Measurements from ENCODE around the gene WNK1. TPM values are rescaled to one million over a fixed set of nuclear protein-coding genes. Genes with fewer than 3 reads are reported as not detected.

WNK1 gene
- total RNA-seq, 1 donor from 2014 or later, result 157 TPM

GRCh38 chr12:751192-751998, 984 bp upstream of the WNK1 start:
- H3K36me3 ChIP-seq (ENCODE audit: insufficient read depth, low read length), result no peaks in the 10 kb centered on the region
- H3K9me3 ChIP-seq (ENCODE audit: insufficient read depth, low read depth, low read length), result no peaks in the 10 kb centered on the region
- peak overlapping the region; percentile 60 for H3K27ac ChIP-seq (ENCODE audit: low read depth, low read length)
- peaks cover 23% of the 10 kb centered on the region for H3K4me1 ChIP-seq (ENCODE audit: insufficient read depth, low read length)
- Mint-ChIP-seq H3K27me3 (ENCODE audit: low read depth, unreplicated experiment) (no peaks in the 10 kb centered on the region), H3K9me3 (ENCODE audit: unreplicated experiment) (no peaks in the 10 kb centered on the region), H3K36me3 (ENCODE audit: low read depth, unreplicated experiment) (peaks cover 5% of the 10 kb centered on the region), H3K4me3 (ENCODE audit: unreplicated experiment) (no peak overlapping the region), H3K4me1 (ENCODE audit: low read depth, unreplicated experiment) (peaks cover 9% of the 10 kb centered on the region), H3K27ac (ENCODE audit: unreplicated experiment) (no peak overlapping the region)
- H4K20me1 ChIP-seq (ENCODE audit: insufficient read depth, low read length), result peaks cover 30% of the 10 kb centered on the region
- peak overlapping the region; percentile 65 for H3K9ac ChIP-seq (ENCODE audit: low read length)
- peak overlapping the region; percentile 82 for H3K4me2 ChIP-seq (ENCODE audit: low read length)
- H3K27me3 ChIP-seq (ENCODE audit: insufficient read depth, low read length), result no peaks in the 10 kb centered on the region
- peak; percentile 92 for DNase-seq (ENCODE audit: low read depth)
- H2AFZ ChIP-seq (ENCODE audit: low read depth, low read length), result peak overlapping the region; percentile 82
- peak; percentile 17 for FAIRE-seq
- TF ChIP-seq CTCF (IDR thresholded peaks at IDR 0.05; ENCODE audit: insufficient read depth, low read depth, low read length) (peak; percentile 65), EZH2 (IDR thresholded peaks at IDR 0.05; ENCODE audit: insufficient read depth, low read length) (peak; percentile 22)
- H3K4me3 ChIP-seq (ENCODE audit: insufficient read depth, low read depth, low read length), result peak overlapping the region; percentile 57
- peaks cover 37% of the 10 kb centered on the region for H3K79me2 ChIP-seq (ENCODE audit: insufficient read depth, low read length)

GRCh38 chr12:752695-753610, 574 bp downstream of the WNK1 start:
- no peaks in the 10 kb centered on the region for H3K9me3 Mint-ChIP-seq (ENCODE audit: unreplicated experiment)
- H2AFZ ChIP-seq (ENCODE audit: low read depth, low read length), result peak overlapping the region; percentile 71
- FAIRE-seq, result no peak

More at GRCh38 chr12:752695-753610, 574 bp downstream of the WNK1 start:
- DNase-seq (ENCODE audit: low read depth), result no peak
- no peaks in the 10 kb centered on the region for H3K27me3 ChIP-seq (ENCODE audit: insufficient read depth, low read length)
- H3K27ac Mint-ChIP-seq (ENCODE audit: unreplicated experiment), result peak overlapping the region; percentile 75
- no peaks in the 10 kb centered on the region for H3K27me3 Mint-ChIP-seq (ENCODE audit: low read depth, unreplicated experiment)
- H3K79me2 ChIP-seq (ENCODE audit: insufficient read depth, low read length), result peaks cover 52% of the 10 kb centered on the region
- peaks cover 45% of the 10 kb centered on the region for H4K20me1 ChIP-seq (ENCODE audit: insufficient read depth, low read length)
- peak overlapping the region; percentile 92 for H3K9ac ChIP-seq (ENCODE audit: low read length)
- H3K4me2 ChIP-seq (ENCODE audit: low read length), result peak overlapping the region; percentile 96
- H3K4me3 ChIP-seq (ENCODE audit: insufficient read depth, low read depth, low read length), result peak overlapping the region; percentile 82
- peaks cover 6% of the 10 kb centered on the region for H3K36me3 Mint-ChIP-seq (ENCODE audit: low read depth, unreplicated experiment)
- H3K4me1 Mint-ChIP-seq (ENCODE audit: low read depth, unreplicated experiment), result peaks cover 10% of the 10 kb centered on the region
- peak overlapping the region; percentile 95 for H3K4me3 Mint-ChIP-seq (ENCODE audit: unreplicated experiment)
- TF ChIP-seq CTCF (IDR thresholded peaks at IDR 0.05; ENCODE audit: insufficient read depth, low read depth, low read length) (no peak), EZH2 (IDR thresholded peaks at IDR 0.05; ENCODE audit: insufficient read depth, low read length) (no peak)
- H3K27ac ChIP-seq (ENCODE audit: low read depth, low read length), result peak overlapping the region; percentile 79
- H3K4me1 ChIP-seq (ENCODE audit: insufficient read depth, low read length), result peaks cover 26% of the 10 kb centered on the region
- H3K9me3 ChIP-seq (ENCODE audit: insufficient read depth, low read depth, low read length), result no peaks in the 10 kb centered on the region
- H3K36me3 ChIP-seq (ENCODE audit: insufficient read depth, low read length), result no peaks in the 10 kb centered on the region

Measured in astrocyte (in vitro differentiated cells and primary cell).